C4-2B (cell line): ENCODE data around the gene MRTFB.

ENCODE experiments used
- CTCF ChIP-seq: fragments of 450-650 bp; conservative IDR thresholded peaks from 2 replicates; pipeline ENCODE4 v1.5.1; 2017; ENCODE audit warnings: mild to moderate bottlenecking
- ZFX ChIP-seq: fragments of 450-650 bp; IDR thresholded peaks from 2 replicates; pipeline ENCODE4 v1.6.1; 2017

DNA sequence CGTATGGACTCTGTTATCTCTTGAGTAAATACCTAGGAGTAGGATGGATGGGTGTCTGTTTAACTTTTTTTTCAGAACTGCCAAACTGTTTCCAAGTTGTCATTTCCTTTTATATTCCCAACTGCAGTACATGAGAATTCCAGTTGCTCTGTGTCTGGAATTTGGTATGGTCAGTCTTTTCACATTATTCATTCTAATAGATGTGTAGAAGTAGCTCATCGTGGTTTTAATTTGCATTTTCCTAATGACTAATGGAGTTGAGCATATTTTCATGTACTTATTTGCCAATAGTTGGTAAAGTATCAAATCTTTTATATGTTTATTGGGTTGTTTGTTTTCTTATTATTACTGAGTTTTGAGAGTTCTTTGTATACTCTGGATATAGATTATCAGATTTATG is 27.0 kb downstream of the MRTFB start:
- no peak for TF ChIP-seq CTCF
- TF ChIP-seq ZFX: no peak
